HUES6 (cell line): ENCODE data around the gene ACR.
A peak's percentile ranks its signal among the peaks of the same experiment; 100 is the strongest.

ENCODE experiments used
- H3K27ac ChIP-seq: 2 replicates; pipeline ENCODE4 v1.7.0; 2013; ENCODE audit warnings: low read depth, mild to moderate bottlenecking, low read length, inconsistent platforms
- H3K27me3 ChIP-seq: 2 replicates; pipeline ENCODE4 v1.6.1; 2013; ENCODE audit warnings: low read length; ENCODE audit not compliant: control insufficient read depth, insufficient read depth
- H3K36me3 ChIP-seq: 2 replicates; pipeline ENCODE4 v1.6.1; 2013; ENCODE audit warnings: low read length; ENCODE audit not compliant: control insufficient read depth, insufficient read depth
- H3K4me1 ChIP-seq: 2 replicates; pipeline ENCODE4 v1.6.1; 2013; ENCODE audit warnings: low read length; ENCODE audit not compliant: control insufficient read depth, insufficient read depth
- H3K4me3 ChIP-seq: 2 replicates; pipeline ENCODE4 v1.5.1; 2013; ENCODE audit warnings: low read depth, low read length
- H3K9ac ChIP-seq: one replicate; pipeline ENCODE4 v1.6.1; 2013; ENCODE audit warnings: mild to moderate bottlenecking, low read length
- H3K9me3 ChIP-seq: 2 replicates; pipeline ENCODE4 v1.6.1; 2013; ENCODE audit warnings: low read depth, low read length; ENCODE audit not compliant: control insufficient read depth, insufficient read depth

Gene ACR

GRCh38 chr22:50737728-50738648 is at the start of gene ACR:
Gene ACR (plus strand): TSS chr22:50738204. CDS start chr22:50738236, 32 bp downstream.
- no peaks in the 10 kb centered on the region for H3K36me3 ChIP-seq
- no peak within 1 kb of the TSS for H3K9ac ChIP-seq
- H3K27me3 ChIP-seq = peaks cover 88% of the 10 kb centered on the region
- H3K4me1 ChIP-seq = no peaks in the 10 kb centered on the region
- no peak within 1 kb of the TSS for H3K4me3 ChIP-seq
- no peak within 1 kb of the TSS for H3K27ac ChIP-seq
- H3K9me3 ChIP-seq = no peaks in the 10 kb centered on the region

- 0 out of 2 replicates have a peak, but pooled peaks cover under 1% of the 10 kb centered on the region for H3K9me3 ChIP-seq
- H3K27ac ChIP-seq = no peak overlapping the region
- H3K4me3 ChIP-seq = no peak overlapping the region
- no peaks in the 10 kb centered on the region for H3K4me1 ChIP-seq
- H3K36me3 ChIP-seq = no peaks in the 10 kb centered on the region
- H3K27me3 ChIP-seq = no peaks in the 10 kb centered on the region
- H3K9ac ChIP-seq = no peak overlapping the region
Measured at GRCh38 chr22:50688448-50688847, 49.6 kb upstream of the ACR start.

GRCh38 chr22:50691521-50691920 is 46.5 kb upstream of the ACR start:
- Histone ChIP-seq H3K27ac (no peak overlapping the region), H3K4me1 (no peaks in the 10 kb centered on the region), H3K4me3 (no peak overlapping the region), H3K36me3 (no peaks in the 10 kb centered on the region), H3K27me3 (peaks cover 13% of the 10 kb centered on the region), H3K9ac (no peak overlapping the region), H3K9me3 (no peaks in the 10 kb centered on the region)

- H3K9ac ChIP-seq = no peak overlapping the region
- H3K36me3 ChIP-seq = no peaks in the 10 kb centered on the region
- H3K4me3 ChIP-seq = no peak overlapping the region
- no peaks in the 10 kb centered on the region for H3K4me1 ChIP-seq
- peaks cover 28% of the 10 kb centered on the region for H3K27me3 ChIP-seq
- no peak overlapping the region for H3K27ac ChIP-seq
- H3K9me3 ChIP-seq = no peaks in the 10 kb centered on the region
Measured at GRCh38 chr22:50693462-50693861, 44.5 kb upstream of the ACR start.

- H3K4me1 ChIP-seq = no peaks in the 10 kb centered on the region
- H3K9ac ChIP-seq = no peak overlapping the region
- peaks cover 34% of the 10 kb centered on the region for H3K27me3 ChIP-seq
- no peak overlapping the region for H3K4me3 ChIP-seq
- no peaks in the 10 kb centered on the region for H3K9me3 ChIP-seq
- no peak overlapping the region for H3K27ac ChIP-seq
- H3K36me3 ChIP-seq = no peaks in the 10 kb centered on the region
Measured at GRCh38 chr22:50694099-50694605, 43.9 kb upstream of the ACR start.

GRCh38 chr22:50694766-50695420 is 43.1 kb upstream of the ACR start:
- H3K4me3 ChIP-seq = no peak overlapping the region
- no peak overlapping the region for H3K9ac ChIP-seq
- no peaks in the 10 kb centered on the region for H3K9me3 ChIP-seq
- no peak overlapping the region for H3K27ac ChIP-seq
- H3K36me3 ChIP-seq = no peaks in the 10 kb centered on the region
- H3K27me3 ChIP-seq = peaks cover 41% of the 10 kb centered on the region
- peaks cover 3% of the 10 kb centered on the region; the same call in 1 of the 2 replicates for H3K4me1 ChIP-seq

GRCh38 chr22:50695421-50696250 is 42.4 kb upstream of the ACR start:
- no peak overlapping the region for H3K9ac ChIP-seq
- H3K27ac ChIP-seq = no peak overlapping the region
- peaks cover 3% of the 10 kb centered on the region; the same call in 1 of the 2 replicates for H3K4me1 ChIP-seq
- peaks cover 41% of the 10 kb centered on the region for H3K27me3 ChIP-seq
- no peak overlapping the region for H3K4me3 ChIP-seq
- H3K9me3 ChIP-seq = no peaks in the 10 kb centered on the region
- no peaks in the 10 kb centered on the region for H3K36me3 ChIP-seq

GRCh38 chr22:50696251-50696798 is 41.7 kb upstream of the ACR start:
- Histone ChIP-seq H3K4me1 (peaks cover 3% of the 10 kb centered on the region; the same call in 1 of the 2 replicates), H3K9ac (no peak overlapping the region), H3K27me3 (peaks cover 41% of the 10 kb centered on the region), H3K36me3 (no peaks in the 10 kb centered on the region), H3K27ac (no peak overlapping the region), H3K9me3 (no peaks in the 10 kb centered on the region), H3K4me3 (peak overlapping the region; percentile 57)

GRCh38 chr22:50696799-50697561 is 41.0 kb upstream of the ACR start:
- H3K36me3 ChIP-seq = no peaks in the 10 kb centered on the region
- no peak overlapping the region for H3K27ac ChIP-seq
- peaks cover 3% of the 10 kb centered on the region; the same call in 1 of the 2 replicates for H3K4me1 ChIP-seq
- H3K4me3 ChIP-seq = peak overlapping the region; percentile 57
- H3K9ac ChIP-seq = no peak overlapping the region
- no peaks in the 10 kb centered on the region for H3K9me3 ChIP-seq
- H3K27me3 ChIP-seq = peaks cover 41% of the 10 kb centered on the region
